H54 (cell line): ENCODE data around the gene ARHGAP25.

Experiments used
- DNase-seq: peaks from one replicate; pipeline ENCODE4 v3.0.0; 2011; ENCODE audit warnings: low spot score, mixed read lengths; ENCODE audit not compliant: insufficient read length
- FAIRE-seq: peaks from 3 replicates; lab custom pipeline; 2011; peaks lifted over from hg19 to GRCh38; lab: Jason Lieb, UNC
- POLR2A ChIP-seq: IDR thresholded peaks from 2 replicates; pipeline ENCODE4 v1.6.1; 2011; ENCODE audit warnings: low read depth, mild to moderate bottlenecking, low read length

Gene ARHGAP25, protein sequence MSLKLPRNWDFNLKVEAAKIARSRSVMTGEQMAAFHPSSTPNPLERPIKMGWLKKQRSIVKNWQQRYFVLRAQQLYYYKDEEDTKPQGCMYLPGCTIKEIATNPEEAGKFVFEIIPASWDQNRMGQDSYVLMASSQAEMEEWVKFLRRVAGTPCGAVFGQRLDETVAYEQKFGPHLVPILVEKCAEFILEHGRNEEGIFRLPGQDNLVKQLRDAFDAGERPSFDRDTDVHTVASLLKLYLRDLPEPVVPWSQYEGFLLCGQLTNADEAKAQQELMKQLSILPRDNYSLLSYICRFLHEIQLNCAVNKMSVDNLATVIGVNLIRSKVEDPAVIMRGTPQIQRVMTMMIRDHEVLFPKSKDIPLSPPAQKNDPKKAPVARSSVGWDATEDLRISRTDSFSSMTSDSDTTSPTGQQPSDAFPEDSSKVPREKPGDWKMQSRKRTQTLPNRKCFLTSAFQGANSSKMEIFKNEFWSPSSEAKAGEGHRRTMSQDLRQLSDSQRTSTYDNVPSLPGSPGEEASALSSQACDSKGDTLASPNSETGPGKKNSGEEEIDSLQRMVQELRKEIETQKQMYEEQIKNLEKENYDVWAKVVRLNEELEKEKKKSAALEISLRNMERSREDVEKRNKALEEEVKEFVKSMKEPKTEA

DNA sequence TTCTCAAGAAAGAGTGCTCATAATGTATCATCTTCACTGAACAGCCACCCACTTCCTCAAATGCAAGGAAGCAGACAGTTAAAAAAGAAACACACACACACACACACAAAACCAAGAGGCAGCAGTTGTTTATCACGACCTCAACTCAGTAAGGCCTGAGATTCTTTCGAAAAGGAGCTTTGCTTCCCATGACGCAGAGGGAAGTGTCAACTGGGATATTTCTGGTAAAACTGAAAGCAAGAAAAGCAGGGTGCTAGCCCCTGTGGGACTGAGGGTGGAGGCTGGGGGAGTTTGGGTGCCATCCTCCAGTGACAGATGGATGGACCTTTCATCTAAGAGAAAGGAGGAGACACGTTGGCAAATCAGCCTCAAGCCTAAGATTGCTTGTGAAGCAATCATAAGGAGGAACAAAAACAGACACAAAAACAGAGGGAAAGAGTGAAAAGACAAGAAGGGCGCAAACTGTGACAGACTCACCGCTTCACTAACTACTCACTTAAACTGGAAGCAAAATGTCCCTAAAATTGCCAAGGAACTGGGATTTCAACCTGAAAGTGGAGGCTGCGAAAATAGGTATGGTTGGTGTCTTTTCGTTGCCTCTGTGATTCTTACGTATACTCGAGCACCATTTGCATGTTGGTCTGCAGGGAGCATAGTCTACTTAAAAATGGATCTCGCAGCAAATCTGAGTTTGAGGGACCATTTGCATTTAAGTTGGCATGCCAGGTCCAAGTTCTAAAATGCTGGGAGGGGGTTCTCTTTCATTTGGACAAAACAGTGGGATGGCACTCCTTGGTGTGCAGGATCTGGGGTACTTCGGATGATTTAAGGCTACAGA, at the start of gene ARHGAP25:
Gene ARHGAP25, plus strand, starts transcription at position 124 of the 838 bp plus-strand sequence. Its CDS starts 389 bp downstream, at position 513.
- FAIRE-seq = no peak
- TF ChIP-seq POLR2A = no peak
- no peak for DNase-seq

DNA sequence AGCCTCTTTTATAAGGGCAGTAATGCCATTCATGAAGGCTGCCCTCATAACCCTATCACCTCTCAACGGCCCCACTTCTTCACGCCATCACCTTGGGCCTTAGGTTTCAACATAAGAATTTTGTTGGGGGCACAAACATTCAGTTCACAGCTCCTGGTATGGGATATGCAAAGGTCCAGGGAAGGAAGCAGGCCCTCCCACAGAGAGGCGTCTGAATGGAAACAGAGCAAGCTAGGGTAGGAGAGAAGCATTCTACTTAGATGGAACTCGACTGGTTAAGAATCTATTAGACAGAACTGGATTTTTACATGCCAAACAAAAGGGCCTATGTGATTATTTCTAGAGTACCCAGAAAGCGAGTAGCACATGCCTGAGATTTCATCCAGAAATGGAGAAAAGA, 48.4 kb upstream of the ARHGAP25 start:
- TF ChIP-seq POLR2A = no peak
- DNase-seq = no peak
- FAIRE-seq = no peak

DNA sequence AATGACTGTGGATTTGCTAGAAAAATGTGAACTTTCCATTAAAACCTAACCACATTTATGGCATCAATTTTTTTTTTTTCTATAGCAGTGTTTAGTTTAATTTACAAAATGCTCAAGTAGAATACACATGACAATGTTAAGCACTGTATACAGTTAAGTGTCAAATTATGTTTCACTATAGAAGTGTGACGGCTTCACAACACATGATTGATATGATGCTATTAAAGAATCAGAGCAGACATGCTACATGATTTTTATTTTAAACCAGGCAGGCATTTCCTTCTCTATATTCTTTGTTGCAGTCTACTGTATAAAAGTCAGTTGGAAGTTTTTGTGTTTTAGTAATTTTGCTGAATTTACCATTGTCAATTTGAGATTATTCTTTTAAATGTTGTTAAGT, 47.6 kb upstream of the ARHGAP25 start:
- no peak for TF ChIP-seq POLR2A
- no peak for FAIRE-seq
- no peak for DNase-seq

DNA sequence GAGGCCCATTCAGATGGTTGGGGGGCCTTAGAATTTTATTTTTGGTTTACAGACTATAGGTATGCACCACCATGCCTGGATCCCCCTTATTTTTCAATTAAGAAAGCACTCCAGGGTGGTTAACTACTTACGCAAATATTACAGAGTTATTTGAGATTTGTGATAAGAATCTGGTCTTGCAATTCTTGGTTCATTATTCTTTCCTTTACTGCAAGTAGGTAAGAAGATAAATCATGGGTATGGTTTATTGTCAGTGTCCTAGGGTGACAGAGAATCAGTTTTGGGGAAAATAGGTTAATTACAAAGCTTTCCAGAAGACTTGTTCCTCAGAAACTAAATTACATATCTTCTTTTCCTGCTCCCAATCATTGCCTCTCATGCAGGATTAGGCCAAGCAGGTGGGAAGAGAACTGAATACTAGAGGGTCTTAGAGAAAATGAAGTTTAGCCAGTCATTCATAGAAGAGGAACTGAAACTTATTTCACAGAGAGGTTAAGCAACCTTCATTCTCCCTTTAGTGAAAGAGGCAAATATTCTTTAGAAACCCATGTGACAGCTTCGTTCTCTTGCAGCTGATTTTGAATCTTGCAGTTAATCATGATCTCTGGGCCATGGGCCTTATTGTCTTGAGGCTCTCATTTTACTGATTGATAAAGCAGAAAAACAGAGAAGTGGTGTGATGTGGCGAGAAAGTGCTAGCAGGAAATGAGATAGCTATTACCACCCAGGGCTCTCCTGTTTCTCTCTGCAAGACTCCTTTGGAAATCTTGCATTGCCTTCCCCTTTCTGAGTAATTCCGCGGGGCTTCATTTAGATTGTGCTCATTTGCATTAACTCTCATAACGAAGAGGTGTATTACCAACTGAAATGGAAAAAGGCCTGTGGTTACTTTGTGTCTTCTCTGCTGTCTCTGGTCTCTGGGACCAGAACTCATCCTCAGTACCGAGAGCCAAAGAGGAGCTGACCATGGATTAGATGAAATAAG, 44.8 kb upstream of the ARHGAP25 start:
- DNase-seq (no peak), FAIRE-seq (no peak)
- TF ChIP-seq POLR2A = no peak

DNA sequence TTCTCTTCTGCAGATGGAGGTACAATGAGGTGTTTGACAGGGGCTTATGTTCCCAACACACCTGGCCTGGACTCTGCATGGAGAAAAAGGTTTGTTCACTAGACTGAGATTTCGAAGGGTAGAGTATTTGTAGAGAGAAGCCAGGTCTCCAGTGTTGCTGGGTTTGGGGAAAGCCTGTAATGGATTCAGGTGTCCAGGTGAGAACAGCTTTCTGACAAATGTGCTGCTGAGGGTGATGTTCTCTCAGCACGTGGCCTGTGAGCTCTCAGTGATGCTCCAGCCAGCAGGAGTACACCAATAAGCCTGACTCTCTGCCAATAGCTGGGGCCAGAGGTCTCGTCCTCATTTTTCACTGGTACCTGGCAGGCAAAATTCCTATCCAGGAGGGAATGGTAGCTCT, 43.8 kb upstream of the ARHGAP25 start:
- no peak for FAIRE-seq
- no peak for TF ChIP-seq POLR2A
- DNase-seq = no peak

DNA sequence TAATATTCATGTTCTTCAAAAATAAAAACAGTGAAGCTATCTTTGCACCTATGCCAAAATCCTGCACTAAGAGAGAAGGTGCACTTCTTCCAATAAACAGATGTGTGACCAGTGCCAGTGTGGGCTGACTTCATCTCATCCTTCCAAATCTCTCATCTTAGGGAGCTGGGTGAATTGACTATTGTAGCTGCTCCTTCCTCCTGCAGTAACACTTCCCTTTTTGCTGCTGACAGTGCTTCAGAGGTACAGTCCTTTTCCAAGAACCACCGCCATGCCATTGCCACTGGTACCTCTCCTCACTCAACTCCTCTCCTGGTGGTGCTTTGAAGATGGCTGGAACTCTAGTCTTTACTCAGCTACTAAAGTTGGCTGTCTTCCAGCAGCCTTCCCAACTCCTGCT, 42.1 kb upstream of the ARHGAP25 start:
- FAIRE-seq (no peak), DNase-seq (no peak)
- TF ChIP-seq POLR2A = no peak

DNA sequence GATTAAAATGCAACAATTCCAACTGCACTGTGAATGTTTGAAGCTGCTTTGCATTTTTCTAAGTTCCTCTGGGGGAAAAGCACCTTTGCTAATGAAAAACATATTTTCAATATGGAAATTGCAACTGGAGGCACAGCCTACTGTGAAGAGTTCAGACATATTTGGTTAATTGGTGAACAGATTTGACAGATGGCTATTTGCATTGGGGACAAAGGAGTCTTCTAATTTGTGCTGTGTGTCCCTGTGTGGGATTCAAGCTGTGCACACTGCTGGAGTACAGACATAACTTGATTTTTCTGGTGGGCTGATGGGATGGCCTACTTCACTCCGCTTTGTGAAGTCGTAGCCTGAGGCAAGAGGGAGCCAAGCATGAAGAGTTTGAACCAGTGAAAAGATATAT, 40.7 kb upstream of the ARHGAP25 start:
- DNase-seq = no peak
- FAIRE-seq = no peak
- no peak for TF ChIP-seq POLR2A

DNA sequence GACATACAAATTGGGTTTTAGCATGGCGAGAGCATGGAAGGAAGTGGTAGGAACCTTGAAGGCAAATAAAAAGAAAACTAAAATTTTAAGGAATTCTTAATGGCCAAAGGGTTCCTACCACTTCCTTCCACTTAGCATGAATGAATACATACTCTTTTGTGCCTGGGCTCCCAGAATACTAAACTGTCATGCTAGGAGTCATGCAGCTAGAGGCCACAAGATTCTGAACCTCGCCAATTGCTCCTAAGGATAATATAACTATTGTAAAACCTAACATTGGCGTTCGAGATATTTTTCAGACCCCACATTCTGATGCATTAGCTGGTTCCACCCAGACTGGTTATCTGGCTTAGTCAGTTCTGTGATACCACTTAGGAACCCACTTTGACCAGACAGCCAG, 38.6 kb upstream of the ARHGAP25 start:
- FAIRE-seq = no peak
- no peak for DNase-seq
- no peak for TF ChIP-seq POLR2A

DNA sequence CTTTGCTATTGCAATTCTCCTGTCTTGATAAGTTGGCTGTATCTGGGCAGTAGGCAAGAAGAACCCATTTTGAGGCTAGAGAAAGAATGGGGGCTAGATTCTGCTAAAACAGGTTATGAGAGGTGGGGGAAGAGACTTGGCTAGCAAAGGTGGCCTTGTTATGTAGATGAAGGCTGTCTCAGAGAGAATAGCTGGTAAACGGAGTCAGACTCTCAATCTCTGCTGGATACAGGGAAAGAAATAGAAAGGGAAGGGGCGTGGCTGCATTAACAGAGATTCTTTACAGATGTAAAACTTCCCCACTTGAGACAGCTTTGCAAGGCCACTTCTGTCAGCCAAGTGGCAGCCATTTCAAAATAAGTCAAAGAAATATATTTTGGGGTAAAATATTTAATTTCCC, 38.1 kb upstream of the ARHGAP25 start:
- FAIRE-seq = no peak
- DNase-seq = no peak
- no peak for TF ChIP-seq POLR2A

DNA sequence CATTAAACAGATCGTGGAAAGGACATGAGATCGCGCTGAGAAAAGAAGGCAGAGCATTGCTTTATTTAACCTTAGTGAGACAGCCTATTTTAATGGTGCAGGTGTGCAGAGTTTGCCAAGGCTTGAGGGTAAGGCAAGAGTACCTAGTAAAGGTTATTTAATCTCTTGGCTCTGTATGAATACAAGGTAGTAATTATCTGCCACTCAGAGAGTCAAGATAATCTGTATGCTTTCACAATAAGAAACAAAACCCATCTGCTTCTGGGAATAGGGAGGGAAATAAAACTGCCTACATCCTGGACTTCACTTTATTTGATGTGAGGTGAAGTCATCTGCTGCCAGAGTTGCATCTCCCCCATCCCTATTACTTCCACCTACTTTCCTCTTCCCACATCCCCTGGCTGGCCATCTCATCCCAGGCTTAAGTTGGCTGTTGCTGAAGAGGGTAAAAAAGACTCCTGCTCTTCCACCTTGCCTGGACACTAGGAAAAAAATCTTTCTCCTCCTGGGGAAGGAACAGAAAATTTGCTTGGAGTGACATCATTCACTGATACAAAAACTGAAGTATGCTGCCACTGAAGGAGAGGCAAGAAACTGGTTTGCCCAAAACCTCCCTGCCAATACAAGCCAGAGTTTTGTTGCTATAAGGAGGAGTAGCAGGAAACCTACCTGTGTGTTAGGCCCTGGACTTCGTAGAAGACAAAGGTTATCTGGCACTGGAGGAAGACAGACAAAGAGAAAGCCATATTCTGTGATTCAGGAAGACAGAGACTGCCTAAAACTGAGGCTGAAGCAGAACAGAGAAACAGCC, 35.8 kb upstream of the ARHGAP25 start:
- FAIRE-seq (no peak), DNase-seq (no peak)
- no peak for TF ChIP-seq POLR2A

DNA sequence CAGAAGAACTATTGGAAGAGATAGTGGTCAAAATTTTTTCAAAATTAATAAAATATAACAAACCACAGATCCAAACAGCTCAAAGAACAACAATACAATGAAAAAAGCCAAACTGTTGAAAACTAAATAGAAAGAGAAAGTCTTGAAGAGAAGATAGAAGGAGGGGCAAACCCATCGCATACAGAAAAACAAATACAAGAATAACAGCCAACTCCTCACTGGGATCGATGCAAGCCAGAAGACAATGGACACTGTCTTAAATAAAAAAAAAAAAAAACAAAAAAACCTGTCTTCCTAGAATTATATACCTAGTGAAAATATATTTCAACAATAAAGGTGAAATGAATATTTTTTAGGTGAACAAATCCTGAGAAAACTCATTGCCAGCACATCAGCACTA, 34.1 kb upstream of the ARHGAP25 start:
- no peak for TF ChIP-seq POLR2A
- DNase-seq (no peak), FAIRE-seq (no peak)

DNA sequence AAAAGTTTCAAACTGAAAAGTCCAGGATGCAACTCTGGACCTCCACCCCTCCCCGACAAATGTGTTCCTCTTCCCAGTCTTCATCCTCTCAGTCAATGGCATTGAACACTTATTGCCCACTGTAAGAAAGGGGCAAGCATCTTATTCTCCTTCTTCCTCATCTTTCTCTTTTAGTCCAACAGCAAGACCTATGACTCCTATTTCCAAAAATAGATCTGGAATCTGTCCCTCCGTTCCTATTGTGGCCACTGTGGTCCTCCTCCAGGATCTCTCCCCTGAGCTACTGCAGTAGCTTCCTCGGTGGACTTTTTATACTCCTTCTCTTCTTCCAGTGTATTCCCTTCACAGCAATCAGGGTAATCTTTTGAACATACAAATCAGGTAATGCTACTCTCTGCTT, 28.0 kb upstream of the ARHGAP25 start:
- no peak for DNase-seq
- TF ChIP-seq POLR2A = no peak
- no peak for FAIRE-seq
